ENCODE measurements around the gene KIAA1328.

KIAA1328 gene

DNA sequence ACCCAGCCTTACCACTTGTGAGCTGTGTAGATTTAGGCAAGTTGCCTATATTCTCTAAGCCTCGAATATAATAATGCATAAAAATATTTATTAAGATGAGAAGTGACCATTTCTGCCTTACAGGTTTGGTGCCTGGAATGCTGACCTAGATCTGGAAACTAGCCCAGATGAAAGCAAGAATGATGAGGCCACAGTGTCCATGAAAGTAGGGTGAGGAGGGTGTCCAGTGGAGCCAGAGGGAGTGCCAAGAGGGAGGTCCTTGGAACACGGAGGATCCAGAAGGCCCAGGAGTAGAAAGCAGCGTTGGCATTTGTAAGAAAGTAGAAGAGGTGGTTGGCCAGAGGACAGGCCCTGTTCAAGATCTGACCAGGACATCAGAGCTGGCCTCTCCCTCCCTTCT is 402.3 kb downstream of the KIAA1328 start:
- DNase-seq: no peak

DNA sequence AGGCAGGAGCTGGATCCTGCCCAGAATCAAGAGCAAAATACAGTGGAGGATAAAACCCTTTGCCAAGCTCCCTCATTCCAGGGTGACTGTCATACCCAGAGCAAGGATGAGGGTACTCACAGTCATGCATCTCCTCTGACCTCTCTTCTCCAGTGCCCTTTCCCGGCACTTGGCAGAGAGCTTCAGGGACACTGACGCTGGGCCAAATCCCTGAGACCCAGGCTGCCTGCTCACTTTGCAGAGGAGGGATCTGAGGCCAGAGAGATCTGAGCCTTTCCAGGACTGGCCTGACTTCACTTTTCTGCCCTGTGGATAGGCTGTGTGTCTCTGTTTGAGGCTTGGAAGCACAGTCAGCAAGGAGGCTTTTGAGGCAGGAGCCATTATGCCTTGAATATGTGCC is 406.7 kb downstream of the KIAA1328 start:
- no peak for DNase-seq

DNA sequence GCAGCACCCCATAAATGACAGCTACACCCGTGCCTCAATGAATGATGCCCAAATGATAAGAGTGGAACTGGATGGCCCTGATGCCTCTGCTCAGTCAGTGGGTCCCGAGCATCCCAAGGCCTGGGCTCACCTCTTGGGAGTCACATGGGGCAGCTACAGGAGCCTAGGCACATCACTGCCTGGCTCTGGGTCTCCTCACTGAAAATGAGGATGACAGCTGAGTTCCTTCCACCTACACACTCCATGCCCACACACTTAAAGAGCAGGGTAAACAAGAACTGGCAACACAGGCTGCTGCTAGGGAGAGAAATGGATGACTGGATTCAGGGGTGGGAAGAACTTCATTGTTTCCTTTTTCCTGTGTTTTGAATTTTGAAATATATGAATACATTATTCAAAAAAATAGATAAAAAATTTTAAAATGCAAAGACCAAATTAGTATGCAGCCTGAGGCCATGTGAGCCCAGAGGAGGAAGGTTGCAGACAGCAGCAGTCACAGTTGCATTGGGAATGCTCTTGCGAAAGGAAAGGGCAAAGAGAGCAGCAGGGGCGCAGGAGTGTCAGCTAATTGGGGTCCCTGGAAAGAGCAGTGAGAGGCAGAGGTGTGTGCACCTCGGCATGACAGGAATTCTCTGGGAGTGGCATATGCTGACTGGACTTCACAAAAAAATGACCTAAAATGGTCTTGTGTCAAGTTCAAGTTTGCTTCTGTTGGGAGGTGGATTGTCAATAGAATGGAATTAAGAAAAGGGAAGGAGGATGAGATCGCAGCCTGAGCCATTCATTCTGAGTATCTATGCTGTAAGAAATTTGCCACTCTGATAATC is 409.6 kb downstream of the KIAA1328 start:
- no peak for DNase-seq

- no peak for DNase-seq
These were observed 413.2 kb downstream of the KIAA1328 start for GRCh38 chr18:37242091-37242490.

- DNase-seq: no peak
These were observed 414.1 kb downstream of the KIAA1328 start for GRCh38 chr18:37242826-37243560.

DNA sequence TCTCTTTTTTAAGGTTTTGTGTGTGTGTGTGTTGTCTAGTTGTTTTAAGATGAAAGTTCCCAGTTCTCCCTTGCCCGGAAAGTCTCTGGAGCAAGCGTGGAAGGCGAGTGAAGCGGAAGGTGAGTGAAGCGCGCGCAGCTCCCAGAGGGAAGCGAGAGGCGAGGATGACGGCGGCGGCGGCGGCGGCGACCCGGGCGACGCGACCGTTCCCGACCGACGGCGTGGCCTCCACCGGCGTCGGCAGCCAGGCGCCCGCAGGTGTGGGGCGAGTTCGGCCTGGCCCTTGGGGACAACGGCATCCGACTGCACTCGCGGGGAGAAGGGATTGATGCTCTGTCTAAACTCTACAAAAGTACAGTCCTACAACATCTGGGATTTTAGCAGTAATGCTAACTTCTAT is 414.8 kb downstream of the KIAA1328 start:
- no peak for DNase-seq

- no peak for DNase-seq
These were observed 415.7 kb downstream of the KIAA1328 start for GRCh38 chr18:37244618-37245017.

DNA sequence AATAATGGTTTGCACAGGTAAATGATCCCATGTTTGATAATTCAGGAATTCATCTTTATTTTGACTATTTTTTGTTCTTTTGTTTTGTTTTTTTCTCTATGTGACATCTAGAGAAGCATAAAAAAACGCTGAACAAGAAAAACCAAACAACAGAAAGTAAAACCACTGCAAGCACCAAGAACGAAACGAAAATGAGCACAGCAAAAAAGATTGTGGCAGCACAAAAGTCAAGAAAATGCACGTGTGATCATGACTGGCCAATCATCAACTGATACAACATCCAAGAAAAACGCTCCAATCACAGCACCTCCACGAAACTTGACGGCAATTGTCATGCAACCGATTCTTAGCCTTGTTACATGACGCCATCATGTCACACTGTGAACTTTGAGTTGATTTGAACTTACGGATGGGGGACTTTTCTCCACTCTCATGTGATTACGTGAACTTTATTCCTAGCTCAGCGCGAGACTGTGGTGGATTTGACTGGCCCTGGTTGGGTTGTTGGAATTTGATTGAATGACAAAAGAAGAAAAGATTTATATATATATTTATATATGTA is 417.9 kb downstream of the KIAA1328 start:
- DNase-seq: no peak

GRCh38 chr18:37247497-37248161 is 418.7 kb downstream of the KIAA1328 start:
- DNase-seq: no peak

DNA sequence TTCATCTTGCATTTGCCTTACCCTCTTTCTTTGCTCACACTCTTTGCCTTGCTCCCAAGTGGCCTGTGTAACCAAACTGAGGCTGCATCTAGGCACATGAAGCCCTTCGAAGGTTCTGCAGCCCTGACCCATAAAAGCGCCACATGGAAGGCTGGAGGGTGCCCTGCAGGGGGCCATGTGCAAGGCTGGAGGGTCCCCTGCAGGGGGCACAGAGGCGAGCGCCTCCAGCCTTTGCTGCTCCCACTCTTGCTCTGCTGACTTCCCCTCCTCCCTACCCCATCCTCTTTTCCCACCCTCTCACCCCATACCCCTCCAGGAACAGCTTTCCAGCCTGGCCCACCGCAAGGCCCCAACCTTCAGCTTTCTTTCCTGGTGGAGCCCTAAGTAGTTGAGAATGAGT is 419.4 kb downstream of the KIAA1328 start:
- no peak for DNase-seq

DNA sequence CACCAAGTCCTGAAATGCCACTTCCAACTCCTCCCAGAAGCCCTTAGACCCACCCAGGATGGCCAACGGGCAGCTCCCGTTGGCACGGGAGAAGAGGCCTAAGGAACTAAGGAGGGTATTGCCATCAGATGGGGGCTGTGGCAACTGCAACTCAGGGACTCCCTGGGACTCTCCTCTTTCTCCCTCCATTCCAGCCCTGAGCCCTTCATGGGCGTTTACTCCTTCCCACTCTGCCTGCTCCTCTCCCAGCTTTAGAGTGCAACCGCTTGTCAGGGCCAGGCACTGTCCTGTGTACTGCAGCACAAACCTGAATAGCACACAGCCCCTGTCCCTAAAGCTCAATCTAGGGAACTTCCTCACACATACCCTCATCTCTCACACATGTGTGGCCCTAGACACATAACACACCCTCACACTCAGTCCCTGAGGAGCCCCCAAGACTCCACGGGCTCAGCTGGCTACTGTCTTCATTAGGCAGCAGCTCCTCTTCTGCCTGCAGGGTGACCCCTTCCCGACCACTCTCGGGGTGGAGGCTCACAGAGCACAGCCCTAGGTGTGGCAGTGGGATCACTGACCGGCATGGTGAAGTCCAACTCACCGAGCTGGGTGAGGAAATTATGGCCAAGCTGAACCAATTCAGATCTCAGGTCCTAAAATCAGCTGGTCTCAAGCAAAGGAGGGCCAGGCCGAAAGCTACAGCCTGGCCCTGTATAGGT is 420.4 kb downstream of the KIAA1328 start:
- DNase-seq: no peak

DNA sequence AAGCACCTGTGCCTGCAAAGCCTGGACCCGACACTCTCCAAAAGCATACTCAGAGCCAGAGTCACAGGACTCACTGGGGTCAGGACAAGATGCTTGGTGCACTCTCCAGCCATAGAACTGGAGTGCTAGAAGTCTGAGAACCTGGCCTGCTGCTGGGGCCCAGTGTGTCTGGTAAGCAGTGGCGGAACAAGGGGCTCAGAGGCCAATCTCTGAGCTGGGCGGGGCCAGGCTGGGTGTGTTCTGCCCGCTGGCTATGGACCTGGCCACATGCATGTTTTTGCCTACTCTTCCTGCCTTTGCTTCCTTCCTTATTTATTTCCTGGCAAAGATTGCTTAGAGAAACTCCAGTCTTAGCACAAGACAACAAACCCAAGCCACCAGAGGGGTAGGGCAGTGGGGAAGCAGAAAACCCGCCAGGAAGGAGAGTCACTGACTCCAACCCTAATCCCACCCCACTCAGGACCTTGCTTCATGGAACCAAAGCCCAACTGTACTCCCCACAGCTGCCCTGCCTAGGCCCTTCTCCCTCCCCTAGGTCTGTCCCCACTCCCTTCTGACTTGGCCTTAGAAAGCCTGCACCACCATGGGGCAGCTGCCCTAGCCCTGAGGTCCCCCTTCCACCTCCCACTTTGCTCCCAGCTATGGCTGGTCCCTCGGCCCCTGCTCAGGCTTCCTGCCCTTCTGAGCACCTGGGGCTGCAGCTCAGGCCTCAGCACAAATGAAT is 421.1 kb downstream of the KIAA1328 start:
- DNase-seq: no peak

GRCh38 chr18:37251679-37252078 is 422.8 kb downstream of the KIAA1328 start:
- DNase-seq: no peak

DNA sequence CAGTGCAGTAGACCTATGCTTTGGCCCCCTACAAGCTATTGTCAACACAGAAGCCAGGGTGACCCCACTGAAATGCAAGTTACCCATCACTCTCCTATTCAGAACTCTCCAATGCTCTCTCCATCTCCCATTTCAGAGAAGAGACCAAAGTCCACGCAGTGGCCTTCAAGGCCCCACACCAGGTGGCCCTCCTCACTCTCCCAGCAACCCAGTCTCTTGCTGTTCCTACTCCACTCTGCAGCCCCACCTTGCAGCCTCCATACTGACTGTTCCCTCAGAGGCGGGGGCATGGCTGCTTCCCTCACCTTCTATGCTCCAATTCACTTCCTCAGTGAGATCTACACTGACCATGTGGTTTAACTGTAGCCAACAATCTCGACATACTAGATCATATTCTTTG is 423.4 kb downstream of the KIAA1328 start:
- DNase-seq: no peak

GRCh38 chr18:37252854-37253393 is 424.0 kb downstream of the KIAA1328 start:
- no peak for DNase-seq

GRCh38 chr18:37253394-37254235 is 424.7 kb downstream of the KIAA1328 start:
- no peak for DNase-seq

DNA sequence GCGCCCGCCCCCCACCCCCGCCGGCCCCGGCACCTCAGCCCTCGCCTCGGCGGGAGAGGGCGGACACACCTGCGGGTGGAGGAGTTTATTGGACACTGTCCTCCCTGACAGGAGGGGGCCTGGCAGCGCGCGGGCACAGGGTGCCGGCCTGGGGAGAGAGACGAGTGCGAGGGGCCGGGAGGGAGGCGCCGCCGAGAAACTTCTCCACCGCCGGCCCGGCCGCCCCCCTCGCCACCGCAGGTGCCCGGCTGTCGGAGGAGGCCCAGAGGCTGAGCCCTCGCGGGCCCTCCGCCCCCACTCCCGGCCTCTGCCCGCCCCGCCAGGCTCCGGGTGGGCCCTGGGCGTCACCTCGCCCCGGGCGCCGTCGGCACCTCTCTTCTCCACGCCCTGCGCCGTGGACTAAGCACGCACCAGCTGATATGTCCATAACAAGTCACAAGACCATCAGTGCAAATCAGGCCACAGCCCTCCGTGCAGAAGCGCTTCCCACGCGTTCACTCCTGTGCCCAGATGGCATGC is 425.4 kb downstream of the KIAA1328 start:
- DNase-seq: no peak

DNA sequence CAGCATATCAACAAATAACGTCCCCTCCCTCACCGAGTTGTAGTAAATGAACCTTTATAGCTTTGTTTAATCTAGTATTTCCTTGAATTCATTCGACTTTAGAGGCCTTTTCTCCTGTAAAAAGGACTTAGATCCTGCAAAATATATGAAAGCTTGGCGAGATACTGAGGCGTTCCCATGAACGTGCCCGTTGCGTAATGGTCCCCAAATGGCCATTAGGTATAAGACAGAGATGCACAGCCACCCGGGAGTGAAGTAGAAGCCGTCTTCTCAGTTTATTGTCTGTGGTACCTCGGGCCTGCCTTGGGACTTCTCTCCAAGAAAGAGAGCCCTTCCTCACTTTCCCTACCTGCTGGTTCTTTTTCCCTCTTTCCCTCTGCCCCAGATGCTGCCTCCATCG is 426.0 kb downstream of the KIAA1328 start:
- DNase-seq: no peak

- no peak for DNase-seq
These were observed 429.2 kb downstream of the KIAA1328 start for GRCh38 chr18:37258131-37258530.

DNA sequence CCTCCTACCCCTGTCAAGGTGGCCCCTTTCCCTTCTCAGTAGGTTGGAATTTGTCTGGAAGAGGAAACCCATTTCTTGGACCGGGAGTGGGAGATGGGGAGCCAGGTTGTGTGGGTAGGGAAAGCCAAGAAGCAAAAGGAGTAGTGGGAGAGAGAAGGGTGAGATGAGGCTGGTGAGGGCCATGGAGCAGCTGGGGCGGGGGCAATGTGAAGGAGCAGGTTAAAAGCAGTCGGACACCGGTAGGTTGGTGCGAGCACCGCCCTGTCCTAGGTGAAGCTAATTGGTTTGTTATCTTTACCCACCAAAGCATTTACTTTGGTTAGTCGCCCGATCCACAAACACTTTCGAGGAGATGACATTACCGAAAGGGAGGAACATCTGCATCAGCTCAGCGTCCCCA is 429.9 kb downstream of the KIAA1328 start:
- no peak for DNase-seq

DNA sequence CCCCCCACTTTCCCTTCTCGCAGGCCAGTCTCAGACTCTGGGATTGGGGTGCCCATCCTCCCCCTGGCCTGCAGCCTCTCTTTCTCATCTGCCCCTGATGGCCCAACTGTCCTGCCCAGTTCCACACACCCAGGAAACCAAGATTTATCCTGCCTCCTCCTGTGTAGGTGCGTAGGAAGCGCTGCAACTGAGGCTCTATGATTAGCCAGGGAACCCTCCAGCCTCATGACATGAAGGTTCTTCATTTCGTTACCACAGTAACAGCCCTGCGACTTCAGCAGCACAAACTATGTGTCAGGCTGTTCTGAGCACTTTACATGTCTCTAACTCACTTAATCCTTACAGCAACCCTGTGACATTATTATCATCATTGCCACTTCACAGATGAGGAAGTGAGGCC is 430.8 kb downstream of the KIAA1328 start:
- no peak for DNase-seq
